Middle frontal gyrus (tissue), 1 donor: ENCODE data around the gene C19orf44.
"Not testable (repeated sequence)": the region's sequence is repeated elsewhere in the genome, so short reads cannot be mapped to it uniquely, and the experiment has no call there.

ENCODE experiments used
- DNase-seq: peaks from one replicate; pipeline ENCODE4 v3.0.0-alpha.2; 2015; ENCODE audit warnings: low spot score; ENCODE audit errors: extremely low spot score

The C19orf44 gene

GRCh38 chr19:16466802-16467427, 29.3 kb upstream of the C19orf44 start:
- DNase-seq, result not testable (repeated sequence)

- DNase-seq, result no peak
Observed at GRCh38 chr19:16467581-16467980, 28.6 kb upstream of the C19orf44 start.

- DNase-seq, result no peak
Observed at GRCh38 chr19:16470541-16470910, 25.7 kb upstream of the C19orf44 start.

GRCh38 chr19:16470911-16471811, 25.0 kb upstream of the C19orf44 start:
- DNase-seq, result no peak

- not testable (repeated sequence) for DNase-seq
Observed at GRCh38 chr19:16472559-16472899, 23.7 kb upstream of the C19orf44 start.

- no peak for DNase-seq
Observed at GRCh38 chr19:16472992-16473391, 23.2 kb upstream of the C19orf44 start.

GRCh38 chr19:16473875-16474392, 22.3 kb upstream of the C19orf44 start:
- DNase-seq, result no peak

GRCh38 chr19:16476401-16476800, 19.8 kb upstream of the C19orf44 start:
- no peak for DNase-seq

- no peak for DNase-seq
Observed at GRCh38 chr19:16477311-16477710, 18.9 kb upstream of the C19orf44 start.

GRCh38 chr19:16482745-16483144, 13.4 kb upstream of the C19orf44 start:
- no peak for DNase-seq

GRCh38 chr19:16486476-16486875, 9.7 kb upstream of the C19orf44 start:
- DNase-seq, result not testable (repeated sequence)

GRCh38 chr19:16496613-16496983, 404 bp downstream of the C19orf44 start:
- no peak for DNase-seq

- DNase-seq, result no peak
Observed at GRCh38 chr19:16497042-16497441, 848 bp downstream of the C19orf44 start.

- no peak for DNase-seq
Observed at GRCh38 chr19:16497837-16498236, 1.6 kb downstream of the C19orf44 start.

GRCh38 chr19:16504271-16504670, 8.1 kb downstream of the C19orf44 start:
- DNase-seq, result no peak

- DNase-seq, result not testable (repeated sequence)
Observed at GRCh38 chr19:16506161-16506560, 10.0 kb downstream of the C19orf44 start.

- no peak for DNase-seq
Observed at GRCh38 chr19:16506961-16507360, 10.8 kb downstream of the C19orf44 start.

- no peak for DNase-seq
Observed at GRCh38 chr19:16508546-16508945, 12.4 kb downstream of the C19orf44 start.

GRCh38 chr19:16509141-16510061, 13.2 kb downstream of the C19orf44 start:
- DNase-seq, result peak; percentile 16

GRCh38 chr19:16512611-16513010, 16.4 kb downstream of the C19orf44 start:
- DNase-seq, result not testable (repeated sequence)

GRCh38 chr19:16514383-16515019, 18.3 kb downstream of the C19orf44 start:
- DNase-seq, result no peak
